Uterus (tissue), 2 donors: ENCODE measurements around the gene C22orf15.

Experiments
- POLR2A ChIP-seq, 2 donors: fragments of 450-650 bp; IDR thresholded peaks; one replicate each; pipeline ENCODE4 v1.6.1; 2016; ENCODE audit warnings: antibody characterized with exemption in 2 of 2, mild to moderate bottlenecking in 1 of 2, moderate library complexity in 1 of 2
- TF ChIP-seq, protein P1 (sequence below), 4 experiments: fragments of 200-600 bp in 2 of 4; fragments of 450-650 bp in 2 of 4; sonication (generic) in 2 of 4; IDR thresholded peaks; one replicate each; pipeline ENCODE4 v1.5.1; 2016 to 2019; ENCODE audit warnings: antibody characterized with exemption in 4 of 4, mild to moderate bottlenecking in 2 of 4, moderate library complexity in 1 of 4

GRCh38 chr22:23749841-23750301 is 12.9 kb upstream of the C22orf15 start:
- TF ChIP-seq, protein P1, sequence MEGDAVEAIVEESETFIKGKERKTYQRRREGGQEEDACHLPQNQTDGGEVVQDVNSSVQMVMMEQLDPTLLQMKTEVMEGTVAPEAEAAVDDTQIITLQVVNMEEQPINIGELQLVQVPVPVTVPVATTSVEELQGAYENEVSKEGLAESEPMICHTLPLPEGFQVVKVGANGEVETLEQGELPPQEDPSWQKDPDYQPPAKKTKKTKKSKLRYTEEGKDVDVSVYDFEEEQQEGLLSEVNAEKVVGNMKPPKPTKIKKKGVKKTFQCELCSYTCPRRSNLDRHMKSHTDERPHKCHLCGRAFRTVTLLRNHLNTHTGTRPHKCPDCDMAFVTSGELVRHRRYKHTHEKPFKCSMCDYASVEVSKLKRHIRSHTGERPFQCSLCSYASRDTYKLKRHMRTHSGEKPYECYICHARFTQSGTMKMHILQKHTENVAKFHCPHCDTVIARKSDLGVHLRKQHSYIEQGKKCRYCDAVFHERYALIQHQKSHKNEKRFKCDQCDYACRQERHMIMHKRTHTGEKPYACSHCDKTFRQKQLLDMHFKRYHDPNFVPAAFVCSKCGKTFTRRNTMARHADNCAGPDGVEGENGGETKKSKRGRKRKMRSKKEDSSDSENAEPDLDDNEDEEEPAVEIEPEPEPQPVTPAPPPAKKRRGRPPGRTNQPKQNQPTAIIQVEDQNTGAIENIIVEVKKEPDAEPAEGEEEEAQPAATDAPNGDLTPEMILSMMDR (IDR thresholded peaks at IDR 0.05), result no peak
- TF ChIP-seq POLR2A (IDR thresholded peaks at IDR 0.05), result no peak
